Stomach (tissue), 4 donors: ENCODE data around the gene SLC13A3.

Experiments
- CTCF ChIP-seq, 7 experiments: fragments of 450-650 bp in 4 of 7; fragments of 200-600 bp in 3 of 7; sonication (generic) in 3 of 7; IDR thresholded peaks; one replicate each; pipeline ENCODE4 v1.5.1; 2016 to 2019; ENCODE audit warnings: antibody characterized with exemption in 7 of 7, control low read depth in 2 of 7, mild to moderate bottlenecking in 1 of 7
- EP300 ChIP-seq: sonication (generic); formaldehyde crosslinking; IDR thresholded peaks from one replicate; pipeline ENCODE4 v1.6.1; 2017; ENCODE audit warnings: antibody characterized with exemption
- POLR2A ChIP-seq, 4 donors: fragments of 450-650 bp; IDR thresholded peaks; one replicate each; pipeline ENCODE4 v1.6.1; 2016; ENCODE audit warnings: antibody characterized with exemption in 4 of 4, control low read depth in 2 of 4, mild to moderate bottlenecking in 1 of 4, moderate library complexity in 1 of 4
- POLR2AphosphoS5 ChIP-seq, 3 donors: sonication (generic); formaldehyde crosslinking; IDR thresholded peaks; one replicate each; pipeline ENCODE4 v1.6.1; 2016; ENCODE audit warnings: antibody characterized with exemption in 3 of 3

- TF ChIP-seq CTCF (IDR thresholded peaks at IDR 0.05) (no peak), POLR2A (IDR thresholded peaks at IDR 0.05) (no peak), POLR2AphosphoS5 (IDR thresholded peaks at IDR 0.05) (no peak), EP300 (no peak)
Observed at GRCh38 chr20:46649650-46649949, 1.7 kb downstream of the SLC13A3 start.
